Endothelial cell of umbilical vein (primary cell): ENCODE data around the gene DUSP6. TPM values are rescaled to one million over a fixed set of nuclear protein-coding genes. Genes with fewer than 3 reads are reported as not detected.

Experiments used
- BruUV-seq: library from RNA; stranded (reverse); fragments of 400-500 nt; replicated peaks from 2 replicates; lab custom pipeline; 2021; lab: Mats Ljungman, UMichigan
- CTCF ChIA-PET: fragments of 300-600, 350-600 bp; sonication (Branson Sonifier 250); formaldehyde crosslinking; loops from one replicate; lab custom pipeline; 2021; ENCODE audit warnings: antibody characterized with exemption, inconsistent platforms; lab: Charles Lee
- POLR2A ChIA-PET: fragments of 300-600, 350-600 bp; sonication (Branson Sonifier 250); formaldehyde crosslinking; loops from one replicate; lab custom pipeline; 2021; ENCODE audit warnings: antibody characterized with exemption, inconsistent platforms; lab: Charles Lee
- DNase-seq: peaks from one replicate; pipeline ENCODE4 v3.0.0-alpha.2; 2011; ENCODE audit warnings: low read depth, low spot score
- FAIRE-seq: peaks from 2 replicates; lab custom pipeline; 2011; peaks lifted over from hg19 to GRCh38; lab: Jason Lieb, UNC
- H2AFZ ChIP-seq: 2 replicates; pipeline ENCODE4 v1.6.0; 2012; ENCODE audit warnings: low read depth, low read length, control low read depth, inconsistent platforms
- H3K27ac ChIP-seq: 2 replicates; pipeline ENCODE4 v1.5.1; 2011; ENCODE audit warnings: low read depth, mild to moderate bottlenecking, control low read depth, low read length, moderate library complexity; ENCODE audit not compliant: insufficient read depth
- H3K27me3 ChIP-seq, 2 experiments: 2 replicates each; pipeline versions ENCODE4 v1.6.0 to v1.6.1; 2011; ENCODE audit warnings: low read length in 2 of 2, mixed read lengths in 1 of 2; ENCODE audit not compliant: control insufficient read depth in 2 of 2, insufficient read depth in 2 of 2
- H3K36me3 ChIP-seq, 2 experiments: 2 replicates in 1 of 2; 3 replicates in 1 of 2; pipeline ENCODE4 v1.5.1; 2011; ENCODE audit warnings: low read length in 2 of 2, mild to moderate bottlenecking in 1 of 2, moderate library complexity in 1 of 2; ENCODE audit not compliant: control insufficient read depth in 2 of 2, insufficient read depth in 2 of 2; ENCODE audit errors: extremely low read depth in 1 of 2
- H3K4me1 ChIP-seq: 3 replicates; pipeline ENCODE4 v1.5.1; 2011; ENCODE audit warnings: mild to moderate bottlenecking, low read length; ENCODE audit not compliant: control insufficient read depth, insufficient read depth; ENCODE audit errors: extremely low read depth
- H3K4me2 ChIP-seq: 2 replicates; pipeline ENCODE4 v1.6.1; 2011; ENCODE audit warnings: low read length, control low read depth, mixed read lengths; ENCODE audit not compliant: insufficient read depth
- H3K4me3 ChIP-seq, 3 experiments: fragments of 200-600 bp in 1 of 3; sonication (generic), shearing (Covaris generic) in 1 of 3; replicated peaks in 1 of 3; 2 replicates each; pipeline ENCODE4 v1.5.1; 2011 to 2016; ENCODE audit warnings: control low read depth in 3 of 3, low read length in 3 of 3, mild to moderate bottlenecking in 2 of 3, inconsistent platforms in 1 of 3, low read depth in 1 of 3, moderate library complexity in 1 of 3; ENCODE audit not compliant: insufficient read depth in 1 of 3
- H3K79me2 ChIP-seq: 2 replicates; pipeline ENCODE4 v1.6.0; 2012; ENCODE audit warnings: low read length, inconsistent platforms; ENCODE audit not compliant: control insufficient read depth, insufficient read depth
- H3K9ac ChIP-seq: replicated peaks from 2 replicates; pipeline ENCODE3; 2011; ENCODE audit warnings: low read length, control low read depth; ENCODE audit not compliant: insufficient read depth; ENCODE audit errors: extremely low read depth
- H3K9me1 ChIP-seq: replicated peaks from 3 replicates; pipeline ENCODE4 v1.6.0; 2011; ENCODE audit warnings: mild to moderate bottlenecking, low read length; ENCODE audit not compliant: control insufficient read depth, insufficient read depth; ENCODE audit errors: extremely low read depth
- H3K9me3 ChIP-seq: replicated peaks from 2 replicates; pipeline ENCODE4 v1.5.1; 2012; ENCODE audit warnings: low read length, inconsistent platforms; ENCODE audit not compliant: control insufficient read depth, insufficient read depth
- H4K20me1 ChIP-seq: replicated peaks from 2 replicates; pipeline ENCODE3; 2011; ENCODE audit warnings: mild to moderate bottlenecking, low read length; ENCODE audit not compliant: control insufficient read depth, insufficient read depth; ENCODE audit errors: extremely low read depth
- CTCF ChIP-seq, 2 donors: IDR thresholded peaks; 1 replicate in 1 of 2; 2 replicates in 1 of 2; pipeline ENCODE4 v1.5.1; 2011; ENCODE audit warnings: low read length in 2 of 2, mild to moderate bottlenecking in 2 of 2, moderate library complexity in 2 of 2, control low read depth in 1 of 2, inconsistent platforms in 1 of 2, low read depth in 1 of 2; ENCODE audit not compliant: insufficient read depth in 1 of 2; ENCODE audit errors: extremely low read depth in 1 of 2
- EZH2 ChIP-seq: IDR thresholded peaks from 2 replicates; pipeline ENCODE4 v1.6.1; 2012; ENCODE audit warnings: borderline replicate concordance, low read depth, mild to moderate bottlenecking, moderate library complexity, low read length, inconsistent platforms; ENCODE audit not compliant: severe bottlenecking
- FOS ChIP-seq: IDR thresholded peaks from 2 replicates; pipeline ENCODE4 v1.6.1; 2011; ENCODE audit warnings: mild to moderate bottlenecking, low read length, moderate library complexity, borderline replicate concordance; ENCODE audit not compliant: insufficient read depth
- GATA2 ChIP-seq: IDR thresholded peaks from 2 replicates; pipeline ENCODE4 v1.7.0; 2011; ENCODE audit warnings: low read depth, mild to moderate bottlenecking, moderate library complexity, mixed read lengths, low read length; ENCODE audit not compliant: insufficient read length, insufficient read depth
- JUN ChIP-seq: IDR thresholded peaks from 2 replicates; pipeline ENCODE4 v1.6.1; 2011; ENCODE audit warnings: borderline replicate concordance, low read depth; ENCODE audit not compliant: insufficient read length, insufficient read depth
- MAX ChIP-seq: IDR thresholded peaks from 2 replicates; pipeline ENCODE4 v1.6.1; 2011; ENCODE audit not compliant: insufficient read depth, insufficient read length
- MYC ChIP-seq: IDR thresholded peaks from one replicate; pipeline ENCODE4 v1.6.1; 2011; ENCODE audit warnings: mild to moderate bottlenecking, low read depth, low read length
- POLR2A ChIP-seq: IDR thresholded peaks from 2 replicates; pipeline ENCODE4 v1.6.1; 2012; ENCODE audit warnings: low read depth, mild to moderate bottlenecking, control low read depth, low read length
- POLR2AphosphoS5 ChIP-seq: IDR thresholded peaks from 2 replicates; pipeline ENCODE4 v1.6.1; 2012; ENCODE audit warnings: low read depth, mild to moderate bottlenecking, control low read depth, low read length, moderate library complexity; ENCODE audit not compliant: insufficient read depth
- dilution Hi-C: fragments of 300-500 bp; cut with MboI; formaldehyde crosslinking; loops from one replicate; pipeline ENCODE4 v1.15.0; 2019; ENCODE audit warnings: low sequenced_read_pairs; ENCODE audit not compliant: extremely low pct_ligation_motif_present
- intact Hi-C: fragments of 100-400 bp; cut with micrococcal nuclease; formaldehyde crosslinking; loops from one replicate; pipeline ENCODE4 v1.10.0; 2022
- polyA plus RNA-seq, 4 experiments: library from polyadenylated mRNA; depleted of rRNA in 3 of 4; stranded (reverse) in 3 of 4; unstranded in 1 of 4; fragments of >200 nt; gene quantifications; 2 replicates each; pipeline versions ENCODE4 v1.2.1 to v1.2.3, GENCODE V29; 2011 to 2012; ENCODE audit warnings: missing spikeins in 1 of 4
- total RNA-seq: library from RNA; stranded (reverse); gene quantifications from 2 replicates; pipeline ENCODE4 v1.2.3, GENCODE V29; 2021

The DUSP6 gene
- total and polyA plus RNA-seq, 2 donors (not counting 3 experiments of a cell fraction or from before 2014, with no cell fraction given): 148 to 149 TPM

- Histone ChIP-seq H3K4me2 (no peak overlapping the region), H3K4me3 (no peak overlapping the region), H3K9me3 (no peaks in the 10 kb centered on the region), H3K27me3 (no peaks in the 10 kb centered on the region), H3K36me3 (no peaks in the 10 kb centered on the region), H2AFZ (no peak overlapping the region), H3K9me1 (no peaks in the 10 kb centered on the region), H3K9ac (no peak overlapping the region), H4K20me1 (no peaks in the 10 kb centered on the region), H3K27ac (no peak overlapping the region), H3K79me2 (no peaks in the 10 kb centered on the region), H3K4me1 (no peaks in the 10 kb centered on the region)
- TF ChIP-seq MYC: no peak
- no peak for TF ChIP-seq POLR2AphosphoS5
- no peak for TF ChIP-seq EZH2
- TF ChIP-seq GATA2: no peak
- no peak for TF ChIP-seq MAX
- TF ChIP-seq CTCF (IDR thresholded peaks at IDR 0.05; ENCODE audit: extremely low read depth in 1 of 2, insufficient read depth in 1 of 2, low read depth in 1 of 2, low read length in 2 of 2): no peak
- no peak for TF ChIP-seq POLR2A
- TF ChIP-seq JUN: no peak
- TF ChIP-seq FOS: no peak
- intact Hi-C loops (no loop called here), dilution Hi-C loops (no loop called here)
- CTCF ChIA-PET: interaction anchor here (0.6 to 1.1 kb wide), 2 partner anchors 11 to 64 kb away, joined by 3 read pairs; no protein-coding TSS in a partner anchor
- no TSS peak for BruUV-seq
- POLR2A ChIA-PET: no interaction called here
- FAIRE-seq (no peak), DNase-seq (no peak)
Measured at GRCh38 chr12:89309815-89310214, 42.5 kb downstream of the DUSP6 start.
